ENCODE measurements around the gene PACRG. TPM values are rescaled to one million over a fixed set of nuclear protein-coding genes. Genes with fewer than 3 reads are reported as not detected.

Gene PACRG
- total and polyA plus RNA-seq, 2 donors (not counting 3 experiments of a cell fraction or from before 2014, with no cell fraction given): 0.08 TPM; not detected in 1

- ChIA-PET CTCF (no interaction called here), POLR2A (no interaction called here)
- no peak overlapping the region for H3K27ac ChIP-seq (ENCODE audit: insufficient read depth, low read depth, low read length)
- H3K9me1 ChIP-seq (replicated peaks; ENCODE audit: control insufficient read depth, extremely low read depth, insufficient read depth, low read length): no peaks in the 10 kb centered on the region
- no TSS peak for BruUV-seq (replicated peaks)
- TF ChIP-seq CTCF (IDR thresholded peaks at IDR 0.05; ENCODE audit: extremely low read depth in 1 of 2, insufficient read depth in 1 of 2, low read depth in 1 of 2, low read length in 2 of 2): no peak
- no peak for TF ChIP-seq MYC (IDR thresholded peaks at IDR 0.05; ENCODE audit: low read depth, low read length)
- TF ChIP-seq GATA2 (IDR thresholded peaks at IDR 0.05; ENCODE audit: insufficient read depth, insufficient read length, low read depth, low read length): no peak
- no peak for TF ChIP-seq FOS (IDR thresholded peaks at IDR 0.05; ENCODE audit: borderline replicate concordance, insufficient read depth, low read length)
- TF ChIP-seq JUN (IDR thresholded peaks at IDR 0.05; ENCODE audit: borderline replicate concordance, insufficient read depth, insufficient read length, low read depth): no peak
- TF ChIP-seq, protein P1, sequence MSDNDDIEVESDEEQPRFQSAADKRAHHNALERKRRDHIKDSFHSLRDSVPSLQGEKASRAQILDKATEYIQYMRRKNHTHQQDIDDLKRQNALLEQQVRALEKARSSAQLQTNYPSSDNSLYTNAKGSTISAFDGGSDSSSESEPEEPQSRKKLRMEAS (IDR thresholded peaks at IDR 0.05; ENCODE audit: insufficient read depth, insufficient read length): no peak
- no peak for TF ChIP-seq POLR2AphosphoS5 (IDR thresholded peaks at IDR 0.05; ENCODE audit: insufficient read depth, low read depth, low read length)
- no peak for TF ChIP-seq EZH2 (IDR thresholded peaks at IDR 0.05; ENCODE audit: borderline replicate concordance, low read depth, low read length, severe bottlenecking)
- no peak for TF ChIP-seq POLR2A (IDR thresholded peaks at IDR 0.05; ENCODE audit: low read depth, low read length)
- H3K4me1 ChIP-seq (ENCODE audit: control insufficient read depth, extremely low read depth, insufficient read depth, low read length): no peaks in the 10 kb centered on the region
- no peaks in the 10 kb centered on the region for H3K36me3 ChIP-seq (ENCODE audit: control insufficient read depth in 2 of 2, extremely low read depth in 1 of 2, insufficient read depth in 2 of 2, low read length in 2 of 2)
- H3K4me2 ChIP-seq (ENCODE audit: insufficient read depth, low read length): no peak overlapping the region
- DNase-seq (ENCODE audit: low read depth, low spot score) (no peak), FAIRE-seq (no peak)
- H2AFZ ChIP-seq (ENCODE audit: low read depth, low read length): no peak overlapping the region
- dilution Hi-C loops (cut with MboI; ENCODE audit: extremely low pct_ligation_motif_present, low sequenced_read_pairs) (no loop called here), intact Hi-C loops (cut with micrococcal nuclease) (no loop called here)
- no peak overlapping the region for H3K4me3 ChIP-seq (replicated peaks in 1 of 3; ENCODE audit: insufficient read depth in 1 of 3, low read depth in 1 of 3, low read length in 3 of 3)
- peaks cover 2% of the 10 kb centered on the region for H3K9me3 ChIP-seq (replicated peaks; ENCODE audit: control insufficient read depth, insufficient read depth, low read length)
- no peak overlapping the region for H3K9ac ChIP-seq (replicated peaks; ENCODE audit: extremely low read depth, insufficient read depth, low read length)
- H3K27me3 ChIP-seq (ENCODE audit: control insufficient read depth in 2 of 2, insufficient read depth in 2 of 2, low read length in 2 of 2): no peaks in the 10 kb centered on the region
- no peaks in the 10 kb centered on the region for H3K79me2 ChIP-seq (ENCODE audit: control insufficient read depth, insufficient read depth, low read length)
- no peaks in the 10 kb centered on the region for H4K20me1 ChIP-seq (replicated peaks; ENCODE audit: control insufficient read depth, extremely low read depth, insufficient read depth, low read length)
These were observed 243.6 kb downstream of the PACRG start for GRCh38 chr6:162971356-162971755.
